Right lobe of liver (tissue), 6 donors: ENCODE results near the gene ENPP3. TPM values are rescaled to one million over a fixed set of nuclear protein-coding genes. Genes with fewer than 3 reads are reported as not detected.
"Not testable (repeated sequence)": the region's sequence is repeated elsewhere in the genome, so short reads cannot be mapped to it uniquely, and the experiment has no call there.

Experiments
- ATAC-seq, 4 donors: fragments of 200-7000 bp; cut with Tn5 transposase; one replicate each; pipeline ENCODE4 v1.9.1; 2020; ENCODE audit warnings: mild to moderate bottlenecking in 4 of 4, moderate library complexity in 4 of 4
- DNase-seq, 3 donors: peaks; one replicate each; pipeline ENCODE4 v3.0.0-alpha.2; 2020
- H3K27ac ChIP-seq, 3 donors: fragments of 200-600 bp; one replicate each; pipeline ENCODE4 v1.8.0; 2022
- H3K27me3 ChIP-seq, 2 donors: fragments of 200-600 bp; one replicate each; pipeline ENCODE4 v1.8.0; 2022
- H3K36me3 ChIP-seq, 4 donors: fragments of 200-600 bp; sonication (generic) in 1 of 4; one replicate each; pipeline versions ENCODE4 v1.5.1 to v1.8.0; 2017 to 2022; ENCODE audit warnings: control low read depth in 1 of 4
- H3K4me1 ChIP-seq, 4 donors: fragments of 200-600 bp; sonication (generic) in 1 of 4; one replicate each; pipeline versions ENCODE4 v1.5.1 to v1.8.0; 2017 to 2022; ENCODE audit warnings: control low read depth in 1 of 4
- H3K4me3 ChIP-seq, 3 donors: fragments of 200-600 bp; one replicate each; pipeline ENCODE4 v1.8.0; 2022
- H3K9me3 ChIP-seq, 4 donors: fragments of 200-600 bp; sonication (generic) in 1 of 4; one replicate each; pipeline versions ENCODE4 v1.5.1 to v1.8.0; 2017 to 2022; ENCODE audit warnings: control low read depth in 1 of 4
- POLR2A ChIP-seq: fragments of 450-650 bp; IDR thresholded peaks from one replicate; pipeline ENCODE4 v1.6.1; 2017; ENCODE audit warnings: antibody characterized with exemption, mild to moderate bottlenecking
- WGBS: methylation state at CpG from one replicate; pipeline ENCODE4 v1.1.6; 2018; ENCODE audit warnings: low coverage, low lambda C conversion rate; ENCODE audit not compliant: insufficient coverage; ENCODE audit errors: missing lambda C conversion rate; 5-methylcytosine and 5-hydroxymethylcytosine counted together
- intact Hi-C, 2 donors: fragments of 100-400 bp; cut with DNase I; formaldehyde crosslinking; loops; one replicate each; pipeline versions ENCODE4 v1.11.2 to v1.14.1; 2022
- total RNA-seq, 6 experiments: library from RNA; depleted of rRNA in 2 of 6; stranded (reverse); fragments of >200 nt in 2 of 6; fragmentation: NEBNext Ultra II Directional in 3 of 6; extraction: Animal tissue kit (Norgen Biotek cat#: 25700) in 3 of 6; gene quantifications; one replicate each; pipeline versions ENCODE4 v1.1.0 to v1.2.4, GENCODE V29; 2016 to 2023
- TF ChIP-seq, protein P1 (sequence below), 4 donors: fragments of 200-600 bp in 3 of 4; fragments of 450-650 bp in 1 of 4; IDR thresholded peaks; one replicate each; pipeline versions ENCODE4 v1.5.1 to v1.8.0; 2016 to 2022; ENCODE audit warnings: antibody characterized with exemption in 4 of 4, mild to moderate bottlenecking in 2 of 4
- donor health status: DM: no; HTN: yes; CAD: no.
- donor health status: DM: no; HTN: no; CAD: no.
- donor health status: DM: no; HTN: no; CAD: no.
- donor health status: DM: no; HTN: yes; CAD: no.
- donor health status: DM: no; HTN: yes; CAD: no.

ENPP3 gene
- total RNA-seq, 6 experiments from 2014 or later = 0.63 to 2.7 (median 1.5) TPM

DNA sequence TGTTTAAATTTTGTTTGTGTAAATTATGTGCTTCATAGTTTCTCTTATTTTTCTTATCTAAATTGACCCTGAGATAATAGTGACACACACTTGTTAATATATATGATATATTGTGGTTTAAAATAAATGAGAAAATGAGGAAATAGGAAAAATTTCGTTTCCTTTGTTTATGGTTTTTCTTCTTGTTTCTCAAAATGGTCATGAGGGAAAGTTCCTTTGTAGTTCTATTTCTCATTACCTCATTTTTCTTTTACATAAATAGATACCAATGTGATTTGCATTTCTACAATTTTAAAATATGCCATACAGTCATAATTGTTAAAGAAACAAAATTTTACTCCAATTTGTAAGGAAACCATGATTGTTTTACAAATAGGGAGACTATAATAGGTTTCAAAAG, 54.9 kb downstream of the ENPP3 start:
- peaks cover 0 to 8% (median 0%) of the 10 kb centered on the region in 4 donors for H3K4me1 ChIP-seq
- no peak overlapping the region for H3K27ac ChIP-seq
- H3K36me3 ChIP-seq = no peaks in the 10 kb centered on the region
- ATAC-seq = no peak
- H3K9me3 ChIP-seq = no peaks in the 10 kb centered on the region
- DNase-seq = no peak
- TF ChIP-seq, protein P1, sequence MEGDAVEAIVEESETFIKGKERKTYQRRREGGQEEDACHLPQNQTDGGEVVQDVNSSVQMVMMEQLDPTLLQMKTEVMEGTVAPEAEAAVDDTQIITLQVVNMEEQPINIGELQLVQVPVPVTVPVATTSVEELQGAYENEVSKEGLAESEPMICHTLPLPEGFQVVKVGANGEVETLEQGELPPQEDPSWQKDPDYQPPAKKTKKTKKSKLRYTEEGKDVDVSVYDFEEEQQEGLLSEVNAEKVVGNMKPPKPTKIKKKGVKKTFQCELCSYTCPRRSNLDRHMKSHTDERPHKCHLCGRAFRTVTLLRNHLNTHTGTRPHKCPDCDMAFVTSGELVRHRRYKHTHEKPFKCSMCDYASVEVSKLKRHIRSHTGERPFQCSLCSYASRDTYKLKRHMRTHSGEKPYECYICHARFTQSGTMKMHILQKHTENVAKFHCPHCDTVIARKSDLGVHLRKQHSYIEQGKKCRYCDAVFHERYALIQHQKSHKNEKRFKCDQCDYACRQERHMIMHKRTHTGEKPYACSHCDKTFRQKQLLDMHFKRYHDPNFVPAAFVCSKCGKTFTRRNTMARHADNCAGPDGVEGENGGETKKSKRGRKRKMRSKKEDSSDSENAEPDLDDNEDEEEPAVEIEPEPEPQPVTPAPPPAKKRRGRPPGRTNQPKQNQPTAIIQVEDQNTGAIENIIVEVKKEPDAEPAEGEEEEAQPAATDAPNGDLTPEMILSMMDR (IDR thresholded peaks at IDR 0.05) = no peak
- TF ChIP-seq POLR2A = no peak
- WGBS = 23% methylated on average over 1 of the region's 1 CpG
- no peaks in the 10 kb centered on the region for H3K27me3 ChIP-seq
- no peak overlapping the region for H3K4me3 ChIP-seq
- intact Hi-C loops = no loop called here

DNA sequence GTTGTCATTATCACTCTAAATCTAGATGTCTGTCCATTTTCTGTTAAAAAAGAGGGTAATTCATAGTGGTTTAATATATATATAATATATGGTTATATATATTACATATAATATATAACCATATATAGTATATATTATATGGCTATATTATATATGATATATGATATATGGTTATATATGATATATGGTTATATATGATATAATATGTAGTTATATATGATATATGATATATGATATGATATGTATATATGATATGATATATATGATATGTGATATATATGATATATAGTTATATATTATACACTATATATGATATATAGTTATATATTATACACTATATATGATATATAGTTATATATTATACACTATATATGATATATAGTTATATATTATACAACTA, 55.5 kb downstream of the ENPP3 start:
- intact Hi-C loops = no loop called here
- TF ChIP-seq POLR2A = no peak
- Histone ChIP-seq H3K9me3 (no peaks in the 10 kb centered on the region), H3K27ac (no peak overlapping the region), H3K36me3 (no peaks in the 10 kb centered on the region), H3K4me3 (no peak overlapping the region), H3K4me1 (peaks cover 0 to 8% (median 0%) of the 10 kb centered on the region in 4 donors), H3K27me3 (no peaks in the 10 kb centered on the region)
- DNase-seq = no peak
- ATAC-seq = no peak

DNA sequence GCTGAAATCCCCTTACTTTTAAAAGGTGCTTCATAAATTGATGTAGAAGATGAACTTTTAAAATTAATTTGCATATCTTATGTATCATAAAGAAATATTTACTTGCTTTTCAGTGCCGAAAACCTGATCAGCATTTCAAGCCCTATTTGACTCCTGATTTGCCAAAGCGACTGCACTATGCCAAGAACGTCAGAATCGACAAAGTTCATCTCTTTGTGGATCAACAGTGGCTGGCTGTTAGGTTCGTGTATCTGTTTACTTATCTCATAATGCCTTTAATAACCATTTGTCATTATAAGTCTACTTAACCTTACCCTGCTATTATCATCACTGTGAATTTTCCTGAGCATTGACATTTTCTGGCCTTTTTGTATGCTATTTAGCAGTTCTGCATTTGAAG, 56.3 kb downstream of the ENPP3 start:
- intact Hi-C loops = no loop called here

DNA sequence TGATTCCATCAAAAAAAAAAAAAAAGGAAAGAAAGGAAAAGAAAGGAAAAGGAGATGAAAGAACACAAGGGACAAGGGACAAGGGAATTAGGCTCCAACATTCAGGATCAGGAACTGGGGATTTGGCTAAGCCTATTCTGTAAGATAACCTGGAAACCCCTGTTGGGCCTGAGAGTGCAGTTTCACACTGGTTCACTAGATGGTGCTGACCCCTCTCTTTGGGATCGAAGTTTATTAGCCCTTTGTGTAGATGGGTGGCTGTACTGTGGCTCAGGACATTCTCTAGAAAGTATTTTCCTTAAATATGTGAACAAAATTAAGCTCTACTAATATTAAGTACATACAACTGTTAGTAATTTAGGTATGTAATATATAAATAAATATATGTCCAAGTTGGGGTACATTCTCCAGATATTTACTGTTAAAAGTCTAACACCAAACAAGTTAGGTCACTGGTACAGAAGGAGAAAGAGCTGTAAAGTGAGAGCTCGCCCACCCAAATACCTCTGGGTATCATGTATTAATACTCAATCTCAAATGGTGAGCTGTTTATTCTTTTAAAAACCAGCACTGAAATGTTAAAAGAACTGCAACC, 57.8 kb downstream of the ENPP3 start:
- no peak for TF ChIP-seq POLR2A
- TF ChIP-seq, protein P1 (IDR thresholded peaks at IDR 0.05) = peak; percentile 67 to 78 (median 75)
- Histone ChIP-seq H3K36me3 (no peaks in the 10 kb centered on the region), H3K27me3 (no peaks in the 10 kb centered on the region), H3K9me3 (no peaks in the 10 kb centered on the region), H3K4me3 (no peak overlapping the region), H3K27ac (no peak overlapping the region), H3K4me1 (peaks cover 0 to 8% (median 0%) of the 10 kb centered on the region in 4 donors)
- intact Hi-C loops = no loop called here
- DNase-seq (peak in 1 of 3 donors; percentile 50), ATAC-seq (peak; percentile 93 to 98 (median 95))
- 25% methylated on average over 2 of the region's 2 CpGs for WGBS

More for the DNA sequence above, 56.3 kb downstream of the ENPP3 start:
- no peak for DNase-seq
- Histone ChIP-seq H3K27me3 (no peaks in the 10 kb centered on the region), H3K9me3 (no peaks in the 10 kb centered on the region), H3K4me3 (no peak overlapping the region), H3K4me1 (peaks cover 0 to 8% (median 0%) of the 10 kb centered on the region in 4 donors), H3K27ac (no peak overlapping the region), H3K36me3 (no peaks in the 10 kb centered on the region)
- no peak for TF ChIP-seq POLR2A
- TF ChIP-seq, protein P1 (IDR thresholded peaks at IDR 0.05) = no peak
- WGBS = 47% methylated on average over 5 of the region's 5 CpGs
- ATAC-seq = peak; percentile 20 to 56 (median 56)

DNA sequence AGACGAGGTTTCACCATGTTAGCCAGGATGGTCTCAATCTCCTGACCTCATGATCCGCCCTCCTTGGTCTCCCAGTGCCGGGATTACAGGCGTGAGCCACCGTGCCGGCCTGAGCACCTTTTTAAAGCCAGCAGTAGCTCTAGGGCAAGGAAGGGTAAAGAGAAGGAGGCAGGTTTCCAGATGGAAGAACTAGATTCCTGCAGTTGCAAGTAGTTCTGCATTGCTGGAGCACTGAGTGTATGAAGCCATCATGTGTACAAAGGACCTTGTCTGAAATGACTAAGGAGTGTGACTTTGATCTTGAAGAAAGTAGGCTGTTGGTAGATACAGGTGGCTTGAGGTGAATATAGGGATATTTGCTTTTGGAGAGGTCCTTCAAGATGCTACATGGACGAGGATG, 59.9 kb downstream of the ENPP3 start:
- WGBS = 92% methylated on average over 6 of the region's 7 CpGs
- Histone ChIP-seq H3K4me1 (peaks cover 0 to 8% (median 0%) of the 10 kb centered on the region in 4 donors), H3K9me3 (no peaks in the 10 kb centered on the region), H3K27me3 (no peaks in the 10 kb centered on the region), H3K4me3 (no peak overlapping the region), H3K27ac (no peak overlapping the region), H3K36me3 (no peaks in the 10 kb centered on the region)
- no peak for TF ChIP-seq POLR2A
- TF ChIP-seq, protein P1 (IDR thresholded peaks at IDR 0.05) = no peak
- DNase-seq (no peak), ATAC-seq (no peak)
- intact Hi-C loops = no loop called here

DNA sequence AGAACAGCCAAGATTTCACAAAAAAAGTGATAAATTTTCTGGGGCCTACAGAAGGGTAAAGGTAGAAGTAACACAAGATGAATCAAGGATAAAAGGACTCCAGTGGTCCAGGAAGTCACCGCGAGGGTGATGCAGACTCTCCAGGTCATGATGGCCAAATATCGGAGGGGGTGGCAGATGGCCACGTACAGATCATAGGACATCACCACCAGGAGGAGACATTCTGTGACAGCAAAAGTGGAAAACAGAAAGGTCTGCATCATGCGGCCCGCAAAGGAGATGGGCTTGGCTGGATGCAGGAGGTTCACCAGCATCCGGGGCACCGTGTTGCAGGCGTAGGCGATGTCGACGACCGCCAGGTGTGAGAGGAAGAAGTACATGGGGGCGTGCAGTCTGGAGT, 63.7 kb downstream of the ENPP3 start:
- no CpG with 5 or more reads among the region's 14 CpGs for WGBS
- not testable (repeated sequence) for ATAC-seq

DNA sequence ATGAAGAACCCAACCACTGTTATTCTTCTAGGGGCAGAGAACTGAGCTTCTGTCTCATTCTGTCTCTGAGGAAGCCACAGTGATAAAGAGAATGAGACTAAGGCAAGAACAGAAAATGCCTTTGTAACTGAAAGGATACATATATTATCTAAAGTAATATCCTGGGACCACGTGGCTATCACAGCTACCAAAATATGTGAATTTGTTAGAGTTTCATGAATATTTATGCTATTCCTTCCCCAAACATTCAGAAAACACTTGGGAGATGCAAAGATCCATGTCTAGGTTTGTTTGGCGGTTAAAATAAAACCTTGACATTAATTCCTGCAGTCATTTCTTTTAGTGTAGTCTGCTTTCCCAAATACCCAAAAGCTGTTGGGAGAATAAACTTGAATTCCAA, 66.8 kb downstream of the ENPP3 start:
- H3K27me3 ChIP-seq, H3K27ac ChIP-seq, H3K4me1 ChIP-seq, H3K4me3 ChIP-seq, DNase-seq, intact Hi-C loops, H3K9me3 ChIP-seq, H3K36me3 ChIP-seq, ATAC-seq: not testable (repeated sequence)
- no CpG with 5 or more reads among the region's 2 CpGs for WGBS

More for the DNA sequence above, 63.7 kb downstream of the ENPP3 start:
- H3K27ac ChIP-seq, DNase-seq, H3K36me3 ChIP-seq, H3K9me3 ChIP-seq, H3K4me1 ChIP-seq, H3K4me3 ChIP-seq, intact Hi-C loops, H3K27me3 ChIP-seq: not testable (repeated sequence)

DNA sequence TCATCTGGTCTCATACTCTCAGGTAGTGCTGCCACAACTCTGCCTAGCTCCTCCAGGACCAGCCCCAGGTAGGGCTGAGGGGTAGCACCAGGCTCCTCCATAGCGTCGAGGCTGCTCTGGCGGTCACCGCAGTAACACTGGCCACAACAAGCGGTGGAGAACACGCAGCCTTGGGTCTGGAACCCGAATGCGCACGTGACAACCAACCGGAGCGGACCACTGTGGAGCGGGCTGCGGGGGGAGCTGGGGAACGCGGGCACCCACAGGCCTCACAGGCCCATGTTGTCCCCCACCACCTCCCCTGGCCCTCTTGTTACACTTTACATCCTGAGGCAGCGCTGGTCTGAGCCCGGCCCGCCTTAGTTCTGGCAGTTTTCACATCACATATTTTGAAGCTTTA, 73.8 kb downstream of the ENPP3 start, which contains the start of gene CTAGE9:
TSS of gene CTAGE9 (minus strand) at position 101 of the 400 bp plus-strand sequence. CDS start at position 101, 0 bp downstream.
- H3K4me3 ChIP-seq, H3K4me1 ChIP-seq, ATAC-seq, DNase-seq, H3K27me3 ChIP-seq, H3K36me3 ChIP-seq, H3K9me3 ChIP-seq, intact Hi-C loops, H3K27ac ChIP-seq: not testable (repeated sequence)
- WGBS = 100% methylated on average over 3 of the region's 18 CpGs
